ENCODE data around the gene LRMDA. TPM values are rescaled to one million over a fixed set of nuclear protein-coding genes. Genes with fewer than 3 reads are reported as not detected.

LRMDA gene
- total and polyA plus RNA-seq, 2 of the 8 experiments (the other 6 are each of a cell fraction or from before 2014, with no cell fraction given): 0.86 to 2.8 TPM

- no peak for TF ChIP-seq CHD7 (IDR thresholded peaks at IDR 0.05; ENCODE audit: insufficient replicate concordance, low read length)
- TF ChIP-seq SP1 (IDR thresholded peaks at IDR 0.05; ENCODE audit: low read depth, low read length): no peak
- TF ChIP-seq TAF1 (IDR thresholded peaks at IDR 0.05; ENCODE audit: low read depth, low read length): no peak
- TF ChIP-seq SIX5 (IDR thresholded peaks at IDR 0.05; ENCODE audit: low read depth, low read length): no peak
- no peak for TF ChIP-seq TAF7 (optimal IDR thresholded peaks at IDR 0.05; ENCODE audit: borderline replicate concordance, low read depth, low read length)
- no peak for TF ChIP-seq SUZ12 (IDR thresholded peaks at IDR 0.05; ENCODE audit: low read length)
- no peak for TF ChIP-seq TCF12 (IDR thresholded peaks at IDR 0.05; ENCODE audit: low read depth, low read length)
- no peak for TF ChIP-seq YY1 (IDR thresholded peaks at IDR 0.05; ENCODE audit: low read depth, low read length)
- no peak for TF ChIP-seq SIRT6 (IDR thresholded peaks at IDR 0.05; ENCODE audit: low read length)
- no peak for TF ChIP-seq PHF8 (conservative IDR thresholded peaks at IDR 0.05; ENCODE audit: low read depth, low read length)
- no peak for TF ChIP-seq SAP30 (IDR thresholded peaks at IDR 0.05; ENCODE audit: insufficient read depth, insufficient replicate concordance, low read length)
- TF ChIP-seq GTF2F1 (IDR thresholded peaks at IDR 0.05; ENCODE audit: borderline replicate concordance, low read depth, low read length): no peak
Measured at GRCh38 chr10:76206797-76207352, 775.5 kb downstream of the LRMDA start (continued).
